ENCODE measurements around the gene NFKBIA.
A peak's percentile ranks its signal among the peaks of the same experiment; 100 is the strongest.
"Not testable (repeated sequence)": the region's sequence is repeated elsewhere in the genome, so short reads cannot be mapped to it uniquely, and the experiment has no call there.

The NFKBIA gene

DNA sequence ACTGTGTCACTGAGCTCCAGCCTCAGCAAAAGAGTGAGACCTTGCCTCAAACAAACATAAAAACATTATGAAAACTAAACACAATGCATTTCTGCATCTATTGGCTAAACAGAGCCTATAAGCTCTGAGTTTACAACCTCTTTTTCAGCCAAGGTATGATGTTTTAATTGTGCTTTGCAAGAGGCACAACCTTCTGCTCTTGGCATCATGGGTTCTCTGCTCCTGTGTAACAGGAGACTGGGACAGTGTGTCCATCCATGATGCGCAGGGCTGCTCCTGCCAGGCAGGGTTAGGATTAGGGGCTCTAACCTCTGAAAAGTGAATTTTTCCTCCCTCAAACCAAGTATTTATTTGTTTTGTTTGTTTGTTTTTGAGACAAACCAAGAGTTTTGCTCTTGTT lies 5.0 kb upstream of the NFKBIA start:
- DNase-seq (ENCODE audit: low read depth in 2 of 3, low spot score in 1 of 3), result no peak

DNA sequence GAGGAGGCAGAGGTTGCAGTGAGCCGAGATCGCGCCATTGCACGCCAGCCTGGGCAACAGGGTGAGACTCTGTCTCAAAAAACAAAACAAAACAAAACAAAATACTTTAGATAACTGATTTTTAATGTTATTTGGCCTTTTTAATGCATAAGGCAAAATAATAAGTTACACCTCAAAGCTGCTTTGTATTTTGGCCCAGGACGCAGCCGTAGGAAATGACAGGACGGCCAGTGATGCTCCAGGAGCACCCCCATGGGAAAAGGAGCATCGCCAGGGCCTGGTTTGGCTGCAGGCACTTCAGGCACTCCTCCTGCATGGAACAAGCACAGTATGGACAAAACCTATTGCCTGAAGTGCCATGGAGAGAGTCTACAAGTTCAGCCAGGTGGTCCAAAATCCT lies 3.5 kb upstream of the NFKBIA start:
- no peak for DNase-seq (ENCODE audit: low read depth in 2 of 3, low spot score in 1 of 3)

DNA sequence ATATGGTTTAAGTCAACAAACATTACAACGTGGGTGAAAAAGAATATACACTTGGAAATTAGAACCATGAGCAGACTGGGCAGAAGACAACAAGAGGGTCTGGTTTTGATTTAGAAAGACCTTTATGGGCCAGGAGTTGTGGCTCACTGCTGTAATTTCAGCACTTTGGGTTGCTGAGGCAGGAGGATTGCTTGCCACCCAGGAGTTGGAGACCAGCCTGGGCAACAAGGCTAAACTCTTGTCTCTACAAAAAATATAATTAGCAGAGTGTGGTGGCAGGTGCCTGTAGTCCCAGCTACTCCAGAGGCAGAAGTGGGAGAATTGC lies 2.7 kb upstream of the NFKBIA start:
- DNase-seq (ENCODE audit: low read depth in 2 of 3, low spot score in 1 of 3), result no peak

DNA sequence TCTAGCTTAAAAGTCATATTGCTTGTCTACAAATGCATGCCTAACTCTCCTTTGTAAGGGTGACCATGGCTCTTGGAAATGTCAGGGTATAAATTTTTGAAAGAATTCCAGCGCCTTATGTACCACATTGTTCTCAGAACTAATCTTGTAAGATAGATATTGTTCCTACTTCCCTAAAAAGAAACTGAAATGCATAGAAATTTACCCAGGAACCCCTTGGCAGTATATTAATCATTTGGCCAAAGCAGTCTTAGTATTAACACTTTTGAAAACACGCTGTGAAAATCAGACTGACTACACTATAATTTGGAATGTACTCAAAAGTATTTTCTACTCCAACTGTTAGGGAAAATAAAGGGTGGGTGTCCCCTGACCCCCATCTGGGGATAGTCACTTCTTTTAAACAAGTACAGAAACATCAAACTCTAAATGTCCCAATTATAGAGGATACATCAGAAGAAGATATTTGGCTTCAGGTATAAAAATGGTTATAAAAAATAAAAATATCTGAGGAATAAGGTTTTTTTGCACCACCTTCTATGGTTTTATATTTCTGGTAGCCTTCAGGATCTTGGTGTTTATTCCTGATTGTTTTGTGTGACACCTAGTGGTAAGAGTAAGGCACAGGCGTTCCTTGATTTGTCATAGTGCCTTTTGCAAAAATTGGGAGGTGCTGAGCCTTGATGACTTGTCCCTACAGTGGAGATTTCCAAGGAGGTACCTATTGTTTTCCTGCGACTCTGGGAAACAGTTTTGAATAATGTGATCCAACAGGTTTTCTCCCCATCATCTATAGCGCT lies 2.2 kb upstream of the NFKBIA start:
- no peak for DNase-seq (ENCODE audit: low read depth in 2 of 3, low spot score in 1 of 3)

DNA sequence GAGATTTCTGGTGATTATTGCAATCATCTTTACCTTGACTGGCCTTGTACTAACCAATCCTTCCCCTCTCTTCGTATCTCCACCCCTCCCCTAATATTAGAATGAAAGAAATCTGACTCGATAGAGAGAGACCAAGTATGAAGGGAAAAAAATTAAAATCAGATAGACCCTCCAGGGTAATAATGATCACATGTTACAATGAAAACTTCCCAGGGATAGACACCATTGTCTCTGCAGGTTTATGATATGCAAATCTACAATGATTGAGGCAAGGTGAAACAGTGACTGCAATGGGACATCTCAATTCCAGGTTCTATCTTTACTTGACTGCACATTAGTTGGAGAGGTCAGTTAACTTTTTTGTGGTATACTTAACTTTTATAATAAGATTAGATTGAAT lies 1.5 kb upstream of the NFKBIA start:
- DNase-seq (ENCODE audit: low read depth in 2 of 3, low spot score in 1 of 3), result no peak

DNA sequence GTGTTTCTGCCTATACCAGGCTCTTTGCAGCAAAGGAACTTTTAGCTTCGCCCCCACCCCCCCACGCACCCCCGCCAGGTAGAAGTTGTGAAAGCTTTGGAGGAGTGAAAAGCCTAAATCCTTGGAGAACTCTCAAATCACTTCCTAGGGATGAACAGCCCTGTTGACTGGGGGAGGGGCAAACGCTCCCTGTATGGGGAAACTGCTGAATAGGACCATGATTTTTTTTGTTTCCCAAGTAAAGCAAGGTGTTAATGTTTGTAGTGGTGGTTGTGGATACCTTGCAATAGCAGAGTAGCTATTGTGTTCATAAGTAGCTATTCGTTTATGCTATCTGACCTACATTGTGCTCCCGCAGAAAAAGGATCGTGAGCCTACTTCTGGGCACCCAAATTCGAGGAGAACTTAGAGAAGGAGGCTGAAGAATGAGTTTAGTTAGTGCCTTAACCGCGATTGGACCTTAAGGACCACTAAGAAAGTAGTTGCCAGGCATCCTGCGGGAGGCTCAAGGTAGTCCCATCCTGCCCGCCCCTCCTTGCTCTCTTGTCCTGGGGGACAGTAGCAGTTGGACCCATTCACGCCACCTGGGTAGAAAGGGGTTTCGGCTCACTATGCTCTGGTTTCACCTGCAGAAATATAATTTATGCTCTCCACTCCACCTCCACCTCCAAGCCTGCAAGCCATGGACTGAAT lies 901 bp upstream of the NFKBIA start:
- no peak for DNase-seq (ENCODE audit: low read depth in 2 of 3, low spot score in 1 of 3)

DNA sequence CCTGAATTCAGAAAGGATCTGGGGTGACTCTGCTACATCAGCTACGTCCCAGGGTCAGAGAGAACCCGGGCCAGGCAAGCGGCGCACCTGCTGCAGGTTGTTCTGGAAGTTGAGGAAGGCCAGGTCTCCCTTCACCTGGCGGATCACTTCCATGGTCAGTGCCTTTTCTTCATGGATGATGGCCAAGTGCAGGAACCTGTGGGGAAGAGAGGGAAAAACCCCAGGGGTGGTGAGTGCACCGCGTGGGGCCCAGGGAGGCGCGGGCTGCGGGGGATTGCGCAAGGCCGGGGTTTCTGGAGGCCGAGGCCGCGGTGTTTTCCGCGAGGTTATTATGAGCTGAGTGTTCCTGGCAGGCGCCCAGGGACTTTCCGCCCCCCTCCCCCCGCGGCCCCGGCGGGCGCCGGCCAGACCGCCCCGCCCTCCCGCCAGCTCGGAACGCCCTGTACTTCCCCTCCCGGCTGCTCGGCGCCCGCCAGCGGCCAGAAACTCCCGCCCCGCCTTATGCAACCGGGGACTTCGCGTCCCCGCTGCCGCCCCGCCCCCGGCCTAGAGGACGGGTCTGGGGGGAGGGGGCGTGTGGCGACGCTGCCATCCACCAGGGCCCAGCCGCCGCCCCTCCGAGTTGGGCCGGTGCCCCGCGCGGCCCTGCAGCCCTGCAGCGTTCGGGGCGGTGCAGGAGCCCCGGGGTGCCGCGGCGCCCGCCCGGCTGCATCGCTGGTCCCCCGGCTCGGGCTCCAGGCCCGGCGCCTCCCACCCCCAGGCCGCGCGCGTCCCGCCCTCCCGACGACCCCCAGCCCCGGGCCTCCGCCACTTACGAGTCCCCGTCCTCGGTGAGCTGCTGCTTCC lies 723 bp downstream of the NFKBIA start:
- DNase-seq (ENCODE audit: low read depth in 2 of 3, low spot score in 1 of 3), result peak; percentile 93 to 95 (median 94)

DNA sequence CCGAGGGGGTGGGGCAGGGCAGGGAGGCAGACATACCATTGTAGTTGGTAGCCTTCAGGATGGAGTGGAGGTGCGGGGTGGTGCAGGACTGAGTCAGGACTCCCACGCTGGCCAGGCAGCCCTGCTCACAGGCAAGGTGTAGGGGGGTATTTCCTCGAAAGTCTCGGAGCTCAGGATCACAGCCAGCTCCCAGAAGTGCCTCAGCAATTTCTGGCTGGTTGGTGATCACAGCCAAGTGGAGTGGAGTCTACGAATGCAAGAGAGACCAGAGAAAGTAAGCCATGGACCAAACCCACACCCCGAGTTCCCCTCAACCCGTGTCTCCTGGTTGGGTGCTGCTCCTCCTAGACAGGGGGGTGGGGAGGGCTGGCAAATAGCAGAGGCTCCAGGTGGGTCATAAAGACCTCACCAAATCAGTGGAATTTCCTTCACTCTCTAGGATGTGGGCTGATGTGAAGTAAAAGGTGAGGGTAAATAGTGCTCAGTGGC lies 1.4 kb downstream of the NFKBIA start:
- peak in 1 of 3 donors; percentile 45 for DNase-seq (ENCODE audit: low read depth in 2 of 3, low spot score in 1 of 3)

DNA sequence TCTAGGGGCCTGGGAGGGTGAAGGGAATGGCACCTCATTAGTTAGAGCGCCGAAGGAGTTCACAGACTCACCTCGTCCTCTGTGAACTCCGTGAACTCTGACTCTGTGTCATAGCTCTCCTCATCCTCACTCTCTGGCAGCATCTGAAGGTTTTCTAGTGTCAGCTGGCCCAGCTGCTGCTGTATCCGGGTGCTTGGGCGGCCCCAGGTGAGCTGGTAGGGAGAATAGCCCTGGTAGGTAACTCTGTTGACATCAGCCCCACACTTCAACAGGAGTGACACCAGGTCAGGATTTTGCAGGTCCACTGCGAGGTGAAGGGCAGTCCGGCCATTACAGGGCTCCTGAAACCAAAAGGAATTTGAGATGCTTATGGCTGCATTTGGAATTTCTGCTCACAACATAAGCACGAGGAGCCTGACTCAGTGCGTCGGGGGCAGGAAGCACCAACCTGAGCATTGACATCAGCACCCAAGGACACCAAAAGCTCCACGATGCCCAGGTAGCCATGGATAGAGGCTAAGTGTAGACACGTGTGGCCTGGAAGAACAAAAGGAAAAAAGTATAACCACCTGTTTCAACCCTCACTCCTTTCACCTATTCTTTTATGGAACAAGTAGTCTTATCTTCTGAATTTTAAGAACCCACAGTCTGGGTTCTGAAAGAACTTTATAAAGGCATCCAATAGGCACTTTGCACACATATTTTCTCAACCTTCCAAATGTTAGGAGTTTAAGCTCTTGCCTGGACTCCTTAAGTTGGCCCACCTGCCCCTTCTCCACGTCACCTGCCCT lies 2.0 kb downstream of the NFKBIA start:
- DNase-seq (ENCODE audit: low read depth in 2 of 3, low spot score in 1 of 3), result no peak

DNA sequence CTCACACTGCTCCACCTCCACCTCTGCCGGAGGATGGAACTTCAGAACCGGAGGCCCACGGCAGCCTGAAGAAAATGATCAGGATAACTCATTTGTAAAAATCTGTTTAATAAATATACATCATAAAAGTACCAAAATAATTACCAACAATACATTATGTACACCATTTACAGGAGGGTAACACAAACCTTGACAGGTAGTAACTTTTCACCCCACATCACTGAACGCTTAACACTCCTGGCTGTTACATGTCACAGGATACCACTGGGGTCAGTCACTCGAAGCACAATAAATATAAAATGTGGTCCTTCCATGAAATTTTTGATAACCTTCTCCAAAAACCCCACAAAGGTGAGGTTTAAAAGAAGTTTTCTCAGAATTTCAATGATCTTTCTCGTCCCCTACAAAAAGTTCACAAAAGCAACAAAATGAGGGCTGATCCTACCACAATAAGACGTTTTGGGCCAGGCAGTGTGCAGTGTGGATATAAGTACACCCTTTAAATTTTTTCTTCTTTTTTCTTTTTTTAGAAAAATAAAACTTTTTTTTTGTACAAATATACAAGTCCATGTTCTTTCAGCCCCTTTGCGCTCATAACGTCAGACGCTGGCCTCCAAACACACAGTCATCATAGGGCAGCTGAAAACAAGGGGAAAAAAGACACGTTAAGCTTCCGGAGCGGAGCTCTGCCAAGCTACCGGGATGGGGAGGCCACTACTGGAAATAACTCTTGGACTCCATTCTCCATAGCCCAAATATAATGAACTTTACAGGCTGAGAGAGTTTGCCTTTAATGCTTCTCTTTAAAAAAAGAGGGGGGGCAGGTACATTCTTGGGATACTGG lies 2.9 kb downstream of the NFKBIA start:
- no peak for DNase-seq (ENCODE audit: low read depth in 2 of 3, low spot score in 1 of 3)

DNA sequence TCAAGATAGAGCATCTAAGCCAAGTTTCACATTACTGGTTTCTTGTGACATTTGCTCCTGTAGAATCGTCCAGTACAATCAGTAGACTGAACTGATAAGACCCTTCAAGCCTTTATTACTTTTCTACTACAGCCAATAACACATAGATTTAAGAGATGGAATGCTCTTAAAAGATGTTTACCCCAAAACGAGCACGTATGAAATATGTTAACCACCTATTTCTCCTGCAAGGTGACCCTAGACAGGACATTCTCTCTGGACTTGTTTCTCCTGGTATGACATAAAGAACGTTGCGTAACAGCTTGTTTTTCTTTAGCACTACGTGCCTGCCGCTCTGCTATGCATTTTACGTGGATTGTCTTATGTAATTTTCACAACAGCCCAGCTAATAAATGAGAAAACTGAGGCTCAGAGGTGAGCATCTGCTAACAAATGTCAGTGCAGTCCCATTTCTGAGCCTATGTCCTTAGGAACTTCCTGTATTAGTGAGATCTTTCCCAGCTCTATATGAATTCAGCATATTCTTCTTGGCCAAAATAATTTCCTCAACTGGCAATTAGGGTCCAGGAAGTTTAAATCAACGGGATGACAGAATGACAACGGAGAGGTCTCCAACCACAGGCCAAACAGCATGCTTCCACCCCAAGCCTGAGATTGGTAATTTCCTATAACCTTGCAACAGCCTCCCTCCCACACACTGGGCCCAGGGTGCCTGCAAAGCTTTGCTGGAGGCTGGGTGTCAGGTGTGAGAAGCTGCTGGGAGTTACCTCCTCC lies 3.7 kb downstream of the NFKBIA start:
- peak; percentile 46 to 53 (median 47) for DNase-seq (ENCODE audit: low read depth in 2 of 3, low spot score in 1 of 3)

DNA sequence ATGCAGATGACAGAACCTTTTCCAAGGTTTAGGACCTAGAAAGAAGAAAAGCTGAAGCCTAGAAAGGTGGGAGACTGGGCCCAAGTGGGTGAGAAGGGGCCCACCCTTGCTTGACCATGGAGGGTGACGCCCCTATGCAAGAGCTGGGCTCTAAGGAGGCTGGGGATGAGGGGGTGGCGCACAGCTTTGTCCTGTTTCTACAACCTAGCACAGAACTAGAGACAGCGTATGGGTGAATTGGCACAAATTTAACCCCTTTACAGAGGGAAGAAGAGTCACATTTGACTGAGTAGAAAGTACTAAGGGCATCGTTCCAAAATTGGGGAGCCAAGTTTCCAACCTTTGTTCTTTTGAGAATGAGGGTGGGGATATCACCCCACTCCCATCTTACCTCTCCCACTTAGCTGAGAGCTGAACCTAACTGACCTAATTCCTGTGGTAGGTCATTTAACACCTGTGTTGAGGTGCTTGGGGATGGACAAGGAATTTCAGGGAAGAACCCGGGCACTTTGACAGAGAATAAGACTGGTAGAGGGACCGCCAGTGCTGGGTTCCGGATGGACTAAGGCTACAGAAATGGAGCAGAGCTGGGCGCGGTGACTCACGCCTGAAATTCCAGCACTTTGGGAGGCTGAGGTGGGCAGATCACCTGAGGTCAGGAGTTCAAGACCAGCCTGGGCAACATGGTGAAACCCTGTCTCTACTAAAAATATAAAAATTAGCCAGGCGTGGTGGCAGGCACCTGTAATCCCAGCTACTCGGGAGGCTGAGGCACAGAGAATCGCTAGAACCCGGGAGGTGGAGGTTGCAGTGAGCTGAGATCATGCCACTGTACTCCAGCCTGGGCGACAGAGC lies 5.2 kb downstream of the NFKBIA start:
- no peak for DNase-seq (ENCODE audit: low read depth in 2 of 3, low spot score in 1 of 3)

DNA sequence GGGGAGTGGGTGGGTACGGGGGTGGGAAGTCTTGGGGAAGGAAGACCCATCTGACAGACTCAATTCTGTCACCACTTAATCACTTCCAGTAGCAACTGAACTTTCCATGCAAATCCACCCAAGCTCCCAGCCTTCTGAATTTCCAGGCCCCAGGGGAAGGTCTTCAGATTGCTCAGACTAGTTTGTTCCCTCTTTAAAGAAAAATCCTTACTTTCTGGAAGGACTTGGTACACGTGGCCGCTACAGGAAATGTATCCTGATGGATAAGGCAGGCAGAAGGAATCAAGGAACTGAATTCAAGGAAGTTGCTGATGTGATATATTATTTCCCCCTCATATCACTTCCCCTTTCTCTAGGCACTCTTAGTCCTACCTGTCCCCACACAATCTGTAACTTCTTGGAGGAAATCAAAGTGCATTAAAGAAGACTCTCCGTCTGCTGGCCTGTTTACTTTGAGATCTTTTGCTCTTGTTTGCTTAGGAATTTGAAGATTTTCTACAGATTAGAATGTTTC lies 6.4 kb downstream of the NFKBIA start:
- no peak for DNase-seq (ENCODE audit: low read depth in 2 of 3, low spot score in 1 of 3)

DNA sequence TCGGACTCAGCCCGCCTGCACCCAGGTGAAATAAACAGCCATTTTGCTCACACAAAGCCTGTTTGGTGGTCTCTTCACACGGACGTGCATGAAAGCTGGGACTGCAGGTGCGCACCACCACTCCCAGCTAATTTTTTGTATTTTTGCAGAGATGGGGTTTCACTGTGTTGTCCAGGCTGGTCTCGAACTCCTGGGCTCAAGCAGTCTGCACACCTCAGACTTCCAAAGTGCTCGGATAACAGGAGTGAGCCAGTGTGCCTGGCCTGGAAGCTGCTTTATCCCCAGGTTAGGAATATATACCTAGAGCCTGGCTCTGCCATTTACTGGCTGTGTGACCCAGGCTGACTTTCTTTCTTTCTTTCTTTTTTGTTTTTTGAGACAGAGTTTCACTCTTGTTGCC lies 7.9 kb downstream of the NFKBIA start:
- not testable (repeated sequence) for DNase-seq (ENCODE audit: low read depth in 2 of 3, low spot score in 1 of 3)

DNA sequence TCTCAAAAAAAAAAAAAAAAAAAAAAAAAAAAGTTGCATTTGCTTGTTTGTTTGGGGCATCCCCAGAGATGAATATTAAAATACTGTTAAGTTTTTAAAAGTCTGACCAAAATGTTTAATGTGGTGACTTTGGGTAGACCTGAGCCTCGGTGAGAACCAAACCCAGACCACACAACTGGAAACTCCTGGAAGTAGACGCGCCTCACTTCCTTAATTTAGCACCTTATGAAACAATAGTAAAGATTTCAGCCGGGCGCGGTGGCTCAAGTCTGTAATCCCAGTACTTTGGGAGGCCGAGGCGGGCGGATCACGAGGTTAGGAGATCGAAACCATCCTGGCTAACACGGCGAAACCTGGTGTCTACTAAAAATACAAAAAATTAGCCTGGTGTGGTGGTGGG lies 9.3 kb downstream of the NFKBIA start:
- no peak for DNase-seq (ENCODE audit: low read depth in 2 of 3, low spot score in 1 of 3)

DNA sequence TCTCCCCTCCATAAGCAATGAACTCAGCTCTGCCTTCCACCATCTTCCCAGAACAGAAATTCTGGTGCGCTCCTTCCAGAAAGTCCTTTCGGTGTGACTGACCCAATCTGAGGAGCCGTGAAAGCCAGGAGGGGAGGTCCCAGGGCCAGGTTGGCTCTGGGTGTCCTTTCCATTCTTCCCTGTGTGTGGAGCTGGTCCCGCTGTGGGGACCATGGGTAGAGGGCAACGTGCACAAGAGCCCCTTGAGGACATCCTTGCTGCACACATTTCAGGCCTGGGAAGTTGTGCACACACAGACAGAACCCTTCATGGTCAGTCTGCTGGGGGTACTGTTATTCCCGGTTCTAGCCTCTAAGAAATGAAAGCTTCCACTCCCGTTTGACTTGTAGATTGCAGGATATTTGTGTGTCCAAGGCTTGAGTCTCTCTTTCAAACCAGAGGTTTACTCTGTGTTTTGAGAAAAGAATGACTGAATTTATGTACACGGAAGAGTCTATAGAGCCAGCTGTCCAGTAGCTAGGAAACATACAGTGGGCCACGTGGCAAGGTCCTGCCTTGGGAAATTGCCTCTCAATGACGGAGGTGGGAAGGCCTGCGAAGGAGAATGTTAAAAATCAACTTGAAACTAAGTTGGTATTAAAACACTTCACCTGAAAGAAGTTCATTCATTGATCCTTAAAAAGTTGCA lies 10.1 kb downstream of the NFKBIA start:
- no peak for DNase-seq (ENCODE audit: low read depth in 2 of 3, low spot score in 1 of 3)

DNA sequence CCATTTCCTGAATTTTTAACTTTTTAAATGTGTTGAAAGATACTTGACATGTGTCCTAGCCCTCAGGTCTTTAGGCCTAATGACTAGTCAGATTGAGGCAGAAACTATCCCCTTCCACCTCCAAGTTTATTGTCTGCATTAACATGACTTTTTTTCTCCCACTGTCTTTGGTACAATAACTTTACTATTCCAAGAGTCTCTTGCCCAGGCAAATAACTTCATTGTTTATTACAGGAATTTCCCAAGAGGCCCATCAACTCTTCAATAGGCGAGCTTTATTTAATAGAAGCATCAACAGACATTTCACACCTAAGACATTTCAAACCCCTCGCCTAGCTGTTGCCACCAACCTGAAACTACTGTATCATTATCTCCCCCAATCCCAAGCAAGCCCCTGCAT lies 10.7 kb downstream of the NFKBIA start:
- no peak for DNase-seq (ENCODE audit: low read depth in 2 of 3, low spot score in 1 of 3)

DNA sequence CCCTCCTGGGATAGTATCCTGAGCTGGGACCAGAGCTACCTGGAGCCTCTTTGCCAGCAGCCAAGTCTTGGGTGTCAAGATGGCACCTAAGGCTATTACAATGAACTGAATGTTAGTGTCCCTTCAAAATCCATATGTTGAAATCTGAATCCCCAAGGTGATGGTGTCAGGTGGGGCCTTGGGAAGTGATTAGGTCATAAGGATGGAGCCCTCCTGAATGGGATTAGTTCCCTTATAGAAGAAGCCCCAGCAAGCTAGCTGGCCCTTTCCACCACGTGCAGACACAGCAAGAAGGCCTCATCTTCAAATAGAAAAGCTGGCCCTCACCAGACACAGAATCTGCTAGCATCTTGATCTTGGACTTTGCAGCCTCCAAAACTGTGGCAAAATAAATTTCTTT lies 12.4 kb downstream of the NFKBIA start:
- no peak for DNase-seq (ENCODE audit: low read depth in 2 of 3, low spot score in 1 of 3)

Data from stimulated activated CD4-positive, alpha-beta T cell treated with anti-CD3 and anti-CD28 coated beads, Interleukin-12 subunit alpha, Interleukin-12 subunit beta, amount 100 ng/mL, for 48 hours (primary cell).